GM18502 (cell line): ENCODE measurements around the gene AFDN.
"Not testable (repeated sequence)": the region's sequence is repeated elsewhere in the genome, so short reads cannot be mapped to it uniquely, and the experiment has no call there.

ENCODE experiments used
- ATAC-seq: cut with Tn5 transposase; IDR thresholded peaks from one replicate; pipeline ENCODE4 v1.9.1; 2021; ENCODE audit warnings: mild to moderate bottlenecking; ENCODE audit not compliant: unreplicated experiment, poor library complexity

The AFDN gene

DNA sequence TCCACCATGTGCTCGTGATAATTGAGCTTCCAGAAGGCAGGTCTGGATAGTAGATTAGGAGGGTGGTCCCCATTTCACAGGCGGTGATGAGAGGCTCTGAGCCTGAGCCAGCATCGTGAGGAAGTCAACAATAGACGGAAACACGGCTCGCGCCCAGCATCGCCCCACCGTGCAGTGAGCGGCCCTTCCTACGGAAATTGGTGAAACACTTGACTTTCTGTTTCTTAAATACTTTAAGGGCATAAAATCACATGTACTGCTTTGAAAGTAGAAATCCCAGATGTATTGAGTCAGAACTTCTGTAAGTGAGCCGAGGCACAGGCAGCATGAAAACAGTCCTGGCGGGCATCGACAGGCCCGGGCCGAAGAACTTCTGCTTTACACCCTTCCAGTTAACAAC, 166.5 kb downstream of the AFDN start:
- no peak for ATAC-seq

DNA sequence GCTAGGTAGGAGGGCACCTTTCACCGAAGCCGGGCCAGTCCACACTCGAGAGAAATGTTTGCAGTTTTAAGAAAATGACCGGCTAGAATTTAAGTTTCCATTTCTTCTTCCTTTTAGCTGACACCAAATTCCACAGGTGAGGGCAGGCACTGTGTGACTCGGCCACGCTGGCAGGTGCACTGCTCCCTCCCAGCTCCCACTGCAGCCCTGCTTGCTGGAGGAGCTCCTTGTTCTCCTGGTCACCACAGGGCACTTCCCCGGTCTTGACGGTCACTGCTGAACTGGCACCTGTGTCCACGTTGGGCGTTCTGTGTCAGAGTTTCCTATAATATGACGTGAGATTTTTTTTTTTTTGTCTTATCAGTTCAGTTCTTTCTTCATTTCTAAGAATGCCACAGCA, 167.1 kb downstream of the AFDN start:
- ATAC-seq = no peak

DNA sequence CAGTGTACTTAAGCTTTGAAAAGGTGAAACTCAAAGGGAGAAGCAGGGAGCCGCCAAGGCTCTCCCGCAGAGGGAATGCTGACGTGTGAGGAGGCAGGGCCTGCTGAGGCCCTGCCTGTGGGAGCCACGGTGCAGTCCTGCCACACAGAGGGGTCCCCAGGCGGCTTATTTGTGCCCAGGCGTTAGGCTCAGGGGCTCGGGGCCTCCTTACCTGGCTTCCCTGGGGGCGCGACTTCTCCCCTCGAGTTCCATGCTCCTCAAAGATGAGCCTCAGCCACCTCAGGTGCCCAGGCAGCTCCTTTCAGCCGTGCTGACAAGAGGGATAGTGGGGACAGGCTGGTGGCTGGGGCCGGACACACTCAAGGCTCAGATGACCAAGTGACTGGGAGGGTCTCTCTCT, 168.6 kb downstream of the AFDN start:
- no peak for ATAC-seq

DNA sequence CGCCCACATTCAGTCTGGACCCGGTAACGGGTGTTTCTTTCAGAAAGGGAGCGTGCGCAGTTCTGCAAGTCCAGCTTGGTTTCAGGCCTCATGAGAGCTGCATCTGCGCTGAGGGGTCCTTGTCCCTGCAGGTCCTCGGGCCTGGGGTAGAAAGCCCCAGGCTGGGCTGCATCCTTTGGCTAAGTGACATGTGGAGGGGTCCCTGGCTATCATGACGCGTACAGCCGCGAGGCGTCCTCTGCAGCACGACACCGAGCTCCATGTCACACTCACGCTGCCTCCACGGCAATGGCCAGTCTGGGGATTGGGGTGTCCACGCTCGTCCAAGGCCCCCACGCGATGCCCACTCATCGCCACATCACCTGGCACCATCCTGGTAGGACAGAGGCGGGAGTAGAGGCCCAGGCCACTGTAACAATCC, 169.0 kb downstream of the AFDN start:
- no peak for ATAC-seq

DNA sequence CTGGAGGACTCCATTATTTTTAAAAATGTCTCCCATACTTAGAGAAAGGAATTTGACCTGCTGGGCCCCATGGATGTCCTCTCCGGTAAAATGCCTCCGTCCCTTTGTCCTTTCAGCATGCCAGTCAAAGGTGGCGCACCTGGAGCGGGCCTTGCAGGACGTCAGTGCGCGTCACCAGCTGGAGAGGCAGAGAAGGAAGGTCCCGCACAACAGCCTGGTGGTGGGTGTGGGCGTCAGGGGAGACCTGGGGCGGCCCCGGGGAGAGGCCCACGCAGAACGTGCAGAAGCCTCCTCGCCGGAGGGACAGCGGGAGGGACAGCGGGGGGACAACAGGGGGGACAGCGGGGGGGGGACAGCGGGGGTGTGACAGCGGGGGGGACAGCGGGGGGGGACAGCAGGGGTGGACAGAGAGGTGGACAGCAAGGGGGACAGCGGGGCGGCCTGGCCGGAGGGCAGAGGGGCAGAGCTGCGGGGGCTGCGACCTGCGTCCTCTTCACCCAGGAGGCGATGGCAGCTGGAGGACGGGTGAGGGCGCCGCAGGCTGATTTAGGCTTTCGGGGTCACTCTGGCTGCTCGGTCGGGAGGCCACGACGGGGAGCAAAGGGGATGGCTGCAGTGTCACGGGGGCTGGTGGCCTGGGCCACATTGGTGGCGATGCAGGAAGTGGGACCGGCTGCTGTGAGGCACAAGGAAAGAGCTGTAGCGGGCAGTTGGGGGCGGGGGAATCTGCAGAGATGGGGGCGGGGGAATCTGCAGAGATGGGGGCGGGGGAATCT, 169.9 kb downstream of the AFDN start:
- no peak for ATAC-seq

DNA sequence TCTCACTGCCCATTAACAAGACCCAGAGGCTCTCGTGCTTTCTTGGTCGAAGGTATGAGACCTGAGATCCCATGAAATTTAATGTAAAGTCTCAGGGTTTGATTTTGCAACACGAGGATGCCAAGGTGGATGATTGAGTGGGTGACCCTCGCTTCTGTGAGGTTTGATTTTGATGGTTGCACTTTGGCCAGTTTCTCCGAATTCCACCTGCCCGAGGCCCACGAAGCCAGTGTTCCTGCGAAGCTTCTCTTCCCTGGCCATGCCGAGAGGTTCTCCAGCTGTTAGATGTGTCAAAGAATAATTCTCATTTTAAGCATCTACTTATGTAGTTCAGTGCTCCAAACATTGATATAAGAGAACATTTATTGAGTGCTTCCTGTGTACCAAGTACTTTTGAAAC, 170.9 kb downstream of the AFDN start, which contains the start of gene KIF25:
Gene KIF25, plus strand, starts transcription at position 30 of the 400 bp plus-strand sequence. CDS start 31,915 bp downstream, outside the sequence.
- no peak for ATAC-seq

DNA sequence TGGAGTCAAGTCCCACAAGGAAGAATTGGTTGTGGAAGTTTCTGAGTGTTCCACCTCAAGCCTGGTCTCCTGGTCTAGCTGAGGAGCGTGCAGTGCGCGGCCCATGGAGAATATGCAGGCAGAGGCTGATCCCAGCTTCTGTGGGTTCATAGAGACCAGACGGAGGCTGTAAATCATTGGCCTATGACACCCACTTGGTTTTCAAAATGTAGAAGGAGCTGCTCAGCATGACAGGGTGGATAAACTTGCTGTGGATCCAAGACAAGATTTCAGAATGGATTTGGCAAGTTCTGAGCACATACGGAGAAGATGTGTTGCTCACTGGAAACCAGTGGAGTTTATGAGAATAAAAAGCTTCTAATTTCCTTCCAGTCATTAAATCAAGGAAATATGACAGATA, 171.5 kb downstream of the AFDN start:
- no peak for ATAC-seq

DNA sequence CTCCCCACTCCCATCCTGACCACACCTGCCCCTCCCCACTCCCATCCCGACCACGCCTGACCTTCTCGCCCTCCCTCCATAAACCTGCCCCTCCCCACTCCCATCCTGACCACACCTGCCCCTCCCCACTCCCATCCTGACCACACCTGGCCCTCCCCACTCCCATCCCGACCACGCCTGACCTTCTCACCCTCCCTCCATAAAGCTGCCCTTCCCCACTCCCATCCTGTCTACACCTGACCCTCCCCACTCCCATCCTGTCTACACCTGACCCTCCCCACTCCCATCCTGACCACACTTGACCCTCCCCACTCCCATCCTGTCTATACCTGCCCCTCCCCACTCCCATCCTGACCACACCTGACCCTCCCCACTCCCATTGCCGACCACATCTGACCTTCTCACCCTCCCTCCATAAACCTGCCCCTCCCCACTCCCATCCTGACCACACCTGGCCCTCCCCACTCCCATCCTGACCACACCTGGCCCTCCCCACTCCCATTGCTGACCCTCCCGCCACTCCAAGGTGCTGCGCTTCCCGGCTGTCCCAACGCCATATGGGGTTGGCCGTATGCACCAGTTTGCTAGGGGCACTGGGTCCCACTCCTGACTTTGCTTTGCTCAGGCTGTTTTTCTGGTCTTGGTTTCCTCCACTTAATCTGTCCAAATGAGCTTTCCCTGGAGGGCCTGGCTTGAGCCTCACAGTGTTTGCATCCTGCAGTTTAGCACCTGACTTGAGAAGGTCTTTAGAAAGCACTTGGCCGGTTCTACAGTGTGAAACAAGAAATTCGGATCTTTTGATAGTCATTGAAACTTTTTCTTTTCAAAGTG, 173.7 kb downstream of the AFDN start:
- ATAC-seq = no peak

DNA sequence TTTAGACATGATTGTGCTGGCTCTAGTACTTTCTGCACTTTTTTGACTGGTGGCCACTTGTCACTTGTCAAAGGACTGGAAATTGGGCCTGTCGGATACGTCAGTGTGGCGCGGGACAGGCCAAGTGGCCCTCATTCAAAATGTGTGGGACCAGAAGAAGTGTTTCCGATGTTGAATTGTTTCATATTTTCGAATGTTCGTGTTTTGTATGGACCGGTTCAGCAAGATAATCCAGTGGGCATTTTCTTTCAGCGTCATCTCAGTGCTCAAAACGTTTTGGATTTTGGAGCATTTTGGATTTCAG, 174.3 kb downstream of the AFDN start:
- ATAC-seq = no peak

DNA sequence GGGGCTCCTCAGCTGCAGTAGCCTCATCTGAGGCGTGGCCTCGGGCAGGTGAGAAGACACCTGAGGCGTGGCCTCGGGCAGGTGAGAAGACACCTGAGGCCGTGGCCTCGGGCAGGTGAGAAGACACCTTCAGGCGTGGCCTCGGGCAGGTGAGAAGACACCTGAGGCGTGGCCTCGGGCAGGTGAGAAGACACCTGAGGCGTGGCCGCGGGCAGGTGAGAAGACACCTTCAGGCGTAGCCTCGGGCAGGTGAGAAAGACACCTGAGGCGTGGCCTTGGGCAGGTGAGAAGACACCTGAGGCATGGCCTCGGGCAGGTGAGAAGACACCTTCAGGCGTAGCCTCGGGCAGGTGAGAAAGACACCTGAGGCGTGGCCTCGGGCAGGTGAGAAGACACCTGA, 174.8 kb downstream of the AFDN start:
- not testable (repeated sequence) for ATAC-seq

DNA sequence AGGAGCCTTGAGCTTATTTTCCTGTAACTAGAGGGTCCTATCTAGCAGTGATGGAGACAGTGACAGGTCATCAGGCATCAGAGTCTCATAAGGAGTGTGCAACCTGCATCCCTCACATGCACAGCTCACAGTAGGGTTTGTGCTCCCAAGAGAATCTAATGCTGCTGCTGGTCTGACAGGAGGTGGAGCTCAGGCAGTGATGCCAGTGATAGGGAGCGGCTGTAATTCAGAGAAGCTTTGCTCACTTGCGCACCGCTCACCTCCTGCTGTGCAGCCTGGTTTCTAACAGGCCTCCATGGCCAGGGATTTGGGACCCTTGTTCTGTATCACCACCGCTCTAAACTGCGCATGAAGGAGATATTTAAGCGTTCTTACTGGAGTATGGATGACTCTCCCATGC, 176.1 kb downstream of the AFDN start:
- no peak for ATAC-seq

DNA sequence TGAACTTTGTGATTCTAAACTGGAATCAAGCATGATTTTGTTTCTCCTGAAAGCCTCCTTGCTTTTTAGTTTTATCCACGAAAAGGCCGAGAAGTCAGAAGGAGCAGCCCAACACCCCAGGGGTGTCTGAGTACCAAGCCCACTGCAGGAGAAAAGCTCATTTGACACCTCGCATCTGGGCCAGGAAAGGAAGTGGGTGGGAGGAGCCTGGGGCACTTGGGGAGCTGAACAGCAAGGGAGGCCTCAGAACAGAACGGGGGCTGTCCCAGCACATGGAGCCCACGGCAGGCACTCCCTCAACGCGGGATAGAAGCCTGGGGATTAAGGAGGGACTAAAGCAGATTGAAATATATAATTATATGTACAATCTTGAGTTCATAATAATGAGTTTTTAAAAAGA, 177.3 kb downstream of the AFDN start:
- ATAC-seq = no peak

DNA sequence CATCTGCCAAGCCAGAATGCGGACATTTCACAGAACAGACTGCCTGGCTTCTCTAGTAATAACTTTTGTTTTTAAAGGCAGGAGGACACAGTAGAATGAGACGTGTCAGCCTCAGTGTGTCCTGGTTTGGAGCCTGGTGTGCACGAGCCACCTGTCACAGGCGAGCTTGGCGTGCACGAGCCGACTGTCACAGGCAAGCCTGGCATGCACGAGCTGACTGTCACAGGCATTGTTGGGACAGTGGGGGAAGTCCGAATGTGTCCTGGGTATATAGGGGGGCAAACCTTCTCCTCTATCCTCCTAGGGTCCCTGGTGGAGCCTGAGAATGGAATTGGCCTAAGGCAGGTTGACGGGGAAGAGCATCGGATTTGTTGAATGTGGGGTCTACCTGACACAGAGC, 178.2 kb downstream of the AFDN start:
- no peak for ATAC-seq

DNA sequence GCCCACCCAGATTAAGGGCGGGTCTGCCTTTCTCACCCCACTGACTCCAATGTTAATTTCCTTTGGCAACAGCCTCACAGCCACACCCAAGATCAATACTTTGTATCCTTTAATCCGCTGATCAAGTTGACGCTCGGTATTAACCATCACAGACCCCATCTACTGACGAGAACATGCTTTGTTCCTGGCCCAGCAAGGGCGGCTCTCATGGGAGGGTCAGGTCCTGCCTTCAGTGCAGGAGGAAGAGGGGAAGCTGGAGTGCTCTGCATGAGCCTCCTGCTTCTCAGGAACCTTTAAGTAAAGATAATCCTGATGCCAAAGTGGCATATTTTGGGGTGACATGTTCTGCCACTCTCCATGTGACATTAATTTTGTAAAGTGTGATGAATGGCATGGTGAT, 179.1 kb downstream of the AFDN start:
- ATAC-seq = no peak

DNA sequence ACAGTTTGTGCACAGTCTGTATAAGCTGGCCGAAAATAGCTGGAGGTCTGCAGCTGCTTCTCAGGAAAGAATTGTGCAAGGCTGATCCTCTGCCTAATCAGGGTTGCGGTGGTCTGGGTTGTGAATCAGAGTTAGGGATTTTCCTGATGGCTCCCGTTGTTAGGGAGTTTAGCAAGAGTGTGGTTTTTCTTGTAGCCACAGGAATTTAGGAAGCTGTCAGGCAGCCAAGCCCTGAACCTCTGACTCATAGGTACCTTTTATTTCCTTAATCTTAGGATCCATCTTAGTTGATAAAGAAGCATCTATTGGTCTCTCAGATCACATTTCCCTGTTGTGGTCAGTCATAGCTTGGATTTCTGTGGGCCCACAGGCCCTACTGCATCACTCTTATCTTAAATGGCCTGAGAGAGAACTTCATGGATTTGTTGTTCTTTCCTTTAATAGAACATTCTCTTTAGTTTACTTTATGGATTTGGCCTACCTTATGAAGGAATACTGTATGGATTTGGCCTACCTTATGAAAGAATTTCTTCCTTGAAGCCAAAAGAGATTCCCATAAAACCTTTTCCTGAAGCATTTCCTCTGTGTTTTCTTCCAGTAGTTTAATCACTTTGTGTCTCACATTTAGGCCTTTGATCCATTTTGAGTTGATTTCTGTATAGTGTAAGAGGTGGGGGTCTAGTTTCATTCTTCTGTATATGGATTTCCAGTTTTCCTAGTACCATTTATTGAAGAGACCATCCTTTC, 181.1 kb downstream of the AFDN start:
- ATAC-seq = no peak

DNA sequence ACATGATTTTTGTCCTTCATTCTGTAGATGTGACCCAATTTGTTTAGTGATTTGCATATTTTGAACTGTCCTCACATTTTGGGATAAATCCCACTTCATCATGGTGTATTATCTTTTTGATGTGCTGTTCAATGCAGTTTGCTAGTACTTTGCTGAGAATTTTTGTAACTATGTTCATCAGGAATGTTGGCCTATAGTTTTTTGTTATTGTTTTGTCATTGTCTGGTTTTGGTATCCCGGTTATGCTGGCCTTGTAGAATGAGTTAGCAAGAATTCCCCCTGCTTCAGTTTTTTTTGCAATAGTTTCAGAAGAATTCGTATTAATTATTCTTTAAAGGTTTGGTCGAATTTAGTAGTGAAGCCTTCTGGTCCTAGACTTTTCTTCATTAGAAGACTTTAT, 182.6 kb downstream of the AFDN start:
- ATAC-seq = no peak

DNA sequence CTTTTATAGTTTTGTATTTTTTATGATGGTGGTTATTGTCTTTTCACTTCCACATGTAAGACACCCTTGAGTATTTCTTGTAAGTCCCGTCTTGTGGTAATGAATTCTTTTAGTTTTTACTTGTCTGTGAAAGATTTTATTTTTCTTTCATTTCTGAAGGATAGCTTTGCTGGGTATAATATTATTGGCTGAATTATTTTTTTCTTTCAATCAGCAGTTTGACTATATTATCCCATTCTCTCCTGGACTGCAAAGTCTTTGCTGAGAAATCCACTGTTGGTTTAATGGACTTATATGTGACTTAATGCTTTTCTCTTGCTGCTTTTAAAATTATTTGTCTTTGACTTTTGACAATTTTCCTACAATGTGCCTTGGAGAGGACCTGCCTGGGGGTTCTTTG, 184.6 kb downstream of the AFDN start:
- no peak for ATAC-seq

DNA sequence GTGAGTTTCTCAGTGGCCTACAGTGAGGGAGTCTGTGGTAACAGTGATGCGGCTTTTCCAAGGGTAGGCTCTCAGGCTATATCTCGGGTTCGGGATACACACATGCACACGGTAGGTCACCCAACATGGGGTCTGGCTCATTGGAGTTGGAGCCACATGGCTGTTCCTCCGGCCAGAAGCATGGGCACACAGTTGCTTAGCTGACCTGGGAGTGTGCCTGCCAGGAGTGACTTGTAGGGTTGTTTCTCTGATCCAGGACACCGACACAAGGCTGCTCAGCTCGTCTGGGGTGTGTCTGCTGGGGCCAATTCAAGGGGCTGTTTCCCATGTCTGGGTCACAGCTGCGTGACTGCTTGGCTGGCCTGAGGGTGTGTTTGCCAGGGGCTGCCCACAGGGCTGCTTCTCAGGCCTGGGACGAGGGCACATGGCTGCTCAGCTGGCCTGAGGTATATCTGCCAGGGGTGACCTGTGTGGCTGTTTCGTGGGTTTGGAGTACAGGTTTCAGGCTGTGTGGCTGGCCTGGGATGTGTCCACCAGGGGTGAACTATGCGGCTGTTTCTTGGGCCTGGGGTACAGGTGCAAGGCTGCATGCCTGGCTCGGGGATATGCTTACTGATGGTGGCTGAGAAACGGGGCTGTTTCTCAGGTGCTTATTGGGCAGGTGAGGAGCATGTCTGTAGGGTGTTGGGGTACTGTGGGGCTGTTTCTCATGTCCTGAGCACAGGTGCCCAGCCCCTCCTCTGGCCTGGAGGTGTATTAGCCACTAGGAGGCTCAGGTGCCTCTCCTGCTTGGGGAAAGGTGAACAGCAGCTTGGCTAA, 185.9 kb downstream of the AFDN start:
- no peak for ATAC-seq

DNA sequence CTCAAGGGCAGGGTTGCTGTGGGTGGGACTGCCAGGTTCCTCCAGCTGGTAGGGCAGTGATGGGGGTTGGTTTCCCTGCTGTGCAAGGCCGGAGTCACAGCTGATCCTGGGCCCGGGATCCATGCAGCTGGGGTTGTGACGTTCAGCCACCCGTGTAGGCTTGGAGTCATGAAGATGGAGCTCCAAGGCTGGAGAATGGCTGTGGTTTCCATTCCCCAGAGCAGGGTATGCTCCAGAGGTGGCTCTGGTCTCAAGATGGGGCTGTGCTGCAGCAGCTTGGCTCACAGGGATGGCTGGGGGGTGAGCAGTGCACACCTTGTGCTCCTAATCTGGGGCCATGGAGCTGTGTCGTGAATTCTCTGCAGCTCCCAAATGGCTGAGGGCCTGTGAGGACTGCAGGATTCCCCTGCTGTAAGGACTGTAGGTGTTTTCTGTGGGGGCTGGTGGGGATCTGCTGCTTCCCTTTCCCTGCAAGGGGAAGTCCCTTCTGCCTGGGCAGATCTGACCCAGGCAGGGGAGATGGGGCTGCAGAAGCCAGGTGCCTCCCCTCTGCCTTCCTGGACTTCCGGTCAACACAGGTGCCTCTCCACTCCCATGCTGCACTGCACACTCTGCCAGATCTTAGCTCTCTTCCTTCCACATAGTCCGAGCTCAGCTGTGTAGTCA, 186.7 kb downstream of the AFDN start:
- no peak for ATAC-seq

DNA sequence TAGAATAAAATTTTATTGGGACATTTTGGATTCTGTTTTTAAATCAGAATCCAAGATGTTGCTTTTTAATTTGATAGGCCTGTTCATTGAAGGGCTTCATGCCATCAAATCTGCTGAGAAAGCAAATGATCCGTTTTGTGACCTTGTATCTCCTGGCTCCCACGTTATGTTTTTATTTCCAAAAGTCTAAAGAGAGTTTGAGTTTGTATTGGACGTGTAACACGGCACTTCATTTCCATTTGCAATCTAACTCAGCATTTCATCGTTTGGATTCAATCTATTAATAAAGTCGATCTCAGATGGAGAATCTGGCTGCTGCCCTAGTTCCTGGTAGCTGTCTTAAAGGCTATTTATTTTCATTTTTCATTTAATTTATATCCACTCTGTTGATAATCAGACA, 187.7 kb downstream of the AFDN start:
- ATAC-seq = no peak
